BLaER1 treated with 17β-estradiol and CSF1 and Interleukin-3, amounts not matched to agents 10 nM and 100 nM (cell line): Measurements from ENCODE around the gene ADAMTS2.

Experiments used
- H3K27ac ChIP-seq, 11 experiments: shearing (Covaris generic); formaldehyde crosslinking; 2 replicates each; pipeline ENCODE4 v1.8.1; 2022
- H3K27me3 ChIP-seq, 11 experiments: shearing (Covaris generic); formaldehyde crosslinking; 2 replicates each; pipeline ENCODE4 v1.8.1; 2022
- H3K36me3 ChIP-seq, 11 experiments: shearing (Covaris generic); formaldehyde crosslinking; 2 replicates each; pipeline ENCODE4 v1.8.1; 2022
- H3K4me1 ChIP-seq, 10 experiments: shearing (Covaris generic); formaldehyde crosslinking; 2 replicates each; pipeline ENCODE4 v1.8.1; 2022
- H3K4me2 ChIP-seq, 11 experiments: shearing (Covaris generic); formaldehyde crosslinking; 2 replicates each; pipeline ENCODE4 v1.8.1; 2022
- H3K4me3 ChIP-seq, 10 experiments: shearing (Covaris generic); formaldehyde crosslinking; 2 replicates each; pipeline ENCODE4 v1.8.1; 2022
- H3K9ac ChIP-seq, 11 experiments: shearing (Covaris generic); formaldehyde crosslinking; 2 replicates each; pipeline ENCODE4 v1.8.1; 2022
- H3K9me3 ChIP-seq, 11 experiments: shearing (Covaris generic); formaldehyde crosslinking; replicated peaks in 1 of 11; 2 replicates each; pipeline ENCODE4 v1.8.1; 2022
- H4K20me1 ChIP-seq, 11 experiments: shearing (Covaris generic); formaldehyde crosslinking; 2 replicates each; pipeline ENCODE4 v1.8.1; 2022
- Cebpa-rat ChIP-seq, 11 experiments: shearing (Covaris generic); IDR thresholded peaks; 2 replicates each; pipeline ENCODE4 v1.8.1; 2022

ADAMTS2 gene

DNA sequence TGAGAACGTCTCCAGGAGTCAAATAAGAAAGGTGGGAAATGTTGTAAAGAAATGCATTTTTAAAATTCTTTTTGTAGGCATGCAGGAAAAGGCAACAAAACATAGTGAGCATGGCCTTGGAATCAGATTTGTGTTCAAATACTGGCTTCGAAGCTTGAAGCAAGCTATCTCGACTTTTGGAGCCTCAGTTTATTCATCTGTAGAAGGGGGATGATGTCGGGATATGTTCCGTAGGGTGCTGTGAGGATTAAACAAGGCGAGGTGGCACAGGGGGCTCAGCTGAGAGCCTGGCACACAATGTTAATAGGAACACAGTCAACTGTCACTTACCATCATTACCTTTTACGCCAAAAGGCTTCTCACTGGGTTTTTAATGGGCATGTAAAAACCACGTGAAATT is 4.8 kb downstream of the ADAMTS2 start:
- Histone ChIP-seq H3K27ac (no peak overlapping the region), H3K36me3 (no peaks in the 10 kb centered on the region; a peak in 1 of 22 replicates), H3K4me2 (no peak overlapping the region), H4K20me1 (peaks cover 3 to 70% (median 22%) of the 10 kb centered on the region in 11 experiments; a peak in 17 of 22 replicates), H3K9ac (no peak overlapping the region), H3K4me1 (peaks cover 15 to 27% (median 22%) of the 10 kb centered on the region in 10 experiments), H3K9me3 (no peaks in the 10 kb centered on the region), H3K27me3 (peaks cover 47 to 61% (median 55%) of the 10 kb centered on the region in 11 experiments), H3K4me3 (no peak overlapping the region)
- TF ChIP-seq Cebpa-rat (IDR thresholded peaks at IDR 0.05) = no peak

DNA sequence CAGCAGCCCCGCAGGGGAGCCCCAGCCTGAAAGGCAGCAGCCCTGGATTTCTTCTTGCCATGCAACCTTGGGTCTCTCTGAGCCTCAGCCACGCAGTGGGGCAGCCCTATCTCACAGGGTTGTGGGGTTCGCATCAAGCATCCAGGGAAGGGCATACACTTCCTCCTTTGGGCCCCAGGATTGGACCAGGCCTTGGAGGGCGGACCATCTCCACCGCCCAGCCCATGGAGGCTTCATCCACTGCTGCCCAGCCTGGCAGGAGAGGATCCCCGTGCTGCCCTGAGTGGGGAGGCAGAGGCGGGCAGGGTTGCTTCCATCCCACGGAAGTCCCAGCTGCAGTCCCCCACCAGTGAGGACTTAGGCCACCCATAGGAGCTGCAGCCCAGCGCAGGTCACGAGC is 5.3 kb downstream of the ADAMTS2 start:
- Histone ChIP-seq H3K36me3 (no peaks in the 10 kb centered on the region; a peak in 1 of 22 replicates), H3K4me2 (no peak overlapping the region), H3K9me3 (no peaks in the 10 kb centered on the region), H3K4me1 (peaks cover 15 to 26% (median 22%) of the 10 kb centered on the region in 10 experiments), H3K27ac (no peak overlapping the region), H4K20me1 (peaks cover 3 to 70% (median 22%) of the 10 kb centered on the region in 11 experiments; a peak in 17 of 22 replicates), H3K27me3 (peaks cover 44 to 57% (median 51%) of the 10 kb centered on the region in 11 experiments), H3K9ac (no peak overlapping the region), H3K4me3 (no peak overlapping the region)
- no peak for TF ChIP-seq Cebpa-rat (IDR thresholded peaks at IDR 0.05)

DNA sequence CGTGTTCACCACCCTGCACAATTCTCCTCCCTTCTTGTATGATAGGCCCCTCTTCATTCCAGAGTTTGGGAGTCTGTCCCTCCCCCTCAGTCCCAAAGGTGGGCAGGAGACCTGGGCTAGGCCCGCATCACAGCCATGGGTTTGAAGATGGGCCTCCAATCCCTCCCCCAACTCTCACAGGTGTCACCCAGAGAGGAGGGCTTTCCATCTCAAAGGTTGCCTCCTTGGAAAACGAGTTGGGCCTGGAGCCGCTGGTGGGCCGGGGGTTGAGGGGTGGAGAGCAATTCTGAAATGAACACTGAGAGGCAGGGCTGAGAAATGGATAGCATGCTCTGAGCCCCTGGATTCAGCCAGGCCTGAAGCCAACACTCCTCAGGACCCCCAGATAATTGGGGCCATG is 6.2 kb downstream of the ADAMTS2 start:
- H3K4me2 ChIP-seq = no peak overlapping the region
- H3K36me3 ChIP-seq = no peaks in the 10 kb centered on the region; a peak in 1 of 22 replicates
- no peak overlapping the region for H3K27ac ChIP-seq
- H3K4me1 ChIP-seq = peaks cover 12 to 19% (median 16%) of the 10 kb centered on the region in 10 experiments
- no peak for TF ChIP-seq Cebpa-rat (IDR thresholded peaks at IDR 0.05)
- H4K20me1 ChIP-seq = peaks cover 3 to 66% (median 13%) of the 10 kb centered on the region in 11 experiments; a peak in 16 of 22 replicates
- peaks cover 35 to 48% (median 42%) of the 10 kb centered on the region in 11 experiments for H3K27me3 ChIP-seq
- H3K4me3 ChIP-seq = no peak overlapping the region
- no peaks in the 10 kb centered on the region for H3K9me3 ChIP-seq
- H3K9ac ChIP-seq = no peak overlapping the region

DNA sequence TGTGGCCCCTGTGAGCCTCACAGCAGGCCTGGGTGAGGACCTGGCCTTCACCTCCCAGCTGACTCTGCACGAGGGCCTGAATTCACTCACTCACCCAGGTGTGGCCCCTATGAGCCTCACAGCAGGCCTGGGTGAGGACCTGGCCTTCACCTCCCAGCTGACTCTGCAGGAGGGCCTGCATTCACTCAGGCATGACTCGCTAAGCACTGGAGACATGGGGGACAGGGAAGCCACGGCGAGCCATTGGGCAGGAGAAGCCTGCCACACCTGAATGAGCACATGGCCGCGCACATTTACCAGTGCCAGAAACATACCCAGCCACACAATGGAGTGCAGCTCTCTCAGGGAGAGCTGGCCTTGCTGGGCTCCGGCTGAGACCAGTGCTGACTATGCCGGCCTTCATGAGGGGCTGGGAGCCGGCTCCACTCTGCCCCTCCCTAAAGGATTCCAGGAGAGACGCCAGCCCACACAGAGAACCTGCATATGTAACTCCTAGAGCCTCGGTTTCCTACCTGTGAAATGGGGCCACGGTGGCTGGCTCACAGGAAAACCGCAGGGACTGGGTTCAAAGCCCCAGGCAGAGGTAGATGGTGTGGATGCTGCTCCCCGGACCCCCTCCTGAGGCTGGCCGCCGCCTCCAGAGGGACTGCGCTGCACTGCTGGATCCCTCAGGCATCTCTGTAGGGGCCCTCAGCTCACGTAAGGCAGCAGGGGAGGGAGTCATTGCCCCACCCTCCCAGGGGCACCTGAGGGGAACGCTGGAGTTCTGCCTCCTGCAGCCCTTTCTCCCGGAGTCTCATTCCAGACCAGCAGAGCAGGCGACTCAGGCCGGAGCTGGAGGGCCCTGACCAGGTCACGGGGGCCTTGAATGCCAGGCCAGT is 7.2 kb downstream of the ADAMTS2 start:
- Histone ChIP-seq H3K4me3 (no peak overlapping the region), H3K4me1 (peaks cover 2 to 10% (median 7%) of the 10 kb centered on the region in 10 experiments; a peak in 17 of 20 replicates), H3K9me3 (no peaks in the 10 kb centered on the region), H3K9ac (no peak overlapping the region), H3K27me3 (peaks cover 25 to 37% (median 32%) of the 10 kb centered on the region in 11 experiments), H3K27ac (no peak overlapping the region), H3K36me3 (no peaks in the 10 kb centered on the region; a peak in 1 of 22 replicates), H4K20me1 (peaks cover 0 to 62% (median 5%) of the 10 kb centered on the region in 11 experiments; a peak in 12 of 22 replicates), H3K4me2 (no peak overlapping the region)
- TF ChIP-seq Cebpa-rat (IDR thresholded peaks at IDR 0.05) = no peak

DNA sequence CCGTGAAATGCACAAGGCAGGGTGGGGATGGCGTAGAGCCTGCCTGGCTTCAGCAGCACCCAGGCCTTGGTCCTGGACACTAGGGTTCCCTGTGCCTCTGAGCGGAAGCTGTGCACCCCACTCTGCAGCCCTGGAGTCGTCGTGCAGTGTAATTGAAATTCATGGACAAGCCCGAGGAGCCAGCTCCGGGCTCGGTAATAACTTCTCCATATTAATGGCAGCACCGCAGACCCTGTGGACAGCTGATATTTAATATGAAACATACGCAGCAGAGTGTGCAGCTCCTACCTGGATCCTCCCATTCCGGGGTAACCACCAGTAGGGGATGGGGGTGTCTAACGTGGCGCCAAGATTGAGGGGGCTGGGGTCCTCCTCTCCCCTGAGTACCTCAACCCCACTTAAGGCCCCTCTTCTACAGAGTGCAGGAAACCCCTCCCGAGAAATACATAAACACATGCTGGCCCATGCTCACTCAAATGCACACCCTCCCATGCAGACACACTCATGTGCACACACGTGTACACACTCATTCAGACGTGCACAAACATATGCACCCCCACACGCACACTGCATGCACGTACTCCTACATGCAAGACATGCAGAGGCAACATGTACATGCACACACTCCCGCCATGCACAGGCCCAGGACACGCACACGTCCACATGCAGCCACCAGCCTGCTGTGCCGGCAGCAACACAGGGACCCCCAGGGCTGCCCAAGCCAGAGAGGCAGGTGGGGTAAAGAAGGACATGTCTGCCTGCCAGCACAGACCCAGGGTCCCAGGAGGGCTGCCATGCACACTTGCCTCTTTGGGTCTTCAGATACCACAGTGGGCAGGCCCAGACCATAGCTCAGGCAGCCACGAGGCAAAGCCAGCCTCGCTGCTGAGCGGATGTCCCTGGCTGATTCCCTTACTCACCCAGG is 8.1 kb downstream of the ADAMTS2 start:
- Histone ChIP-seq H3K4me2 (no peak overlapping the region), H4K20me1 (peaks cover 0 to 53% (median 3%) of the 10 kb centered on the region in 11 experiments; a peak in 10 of 22 replicates), H3K27me3 (peaks cover 16 to 28% (median 23%) of the 10 kb centered on the region in 11 experiments), H3K9me3 (no peaks in the 10 kb centered on the region), H3K36me3 (no peaks in the 10 kb centered on the region; a peak in 1 of 22 replicates), H3K27ac (no peak overlapping the region), H3K4me3 (no peak overlapping the region), H3K4me1 (peaks cover 0 to 1% (median 0%) of the 10 kb centered on the region in 10 experiments; a peak in 1 of 20 replicates), H3K9ac (no peak overlapping the region)
- TF ChIP-seq Cebpa-rat (IDR thresholded peaks at IDR 0.05) = no peak

DNA sequence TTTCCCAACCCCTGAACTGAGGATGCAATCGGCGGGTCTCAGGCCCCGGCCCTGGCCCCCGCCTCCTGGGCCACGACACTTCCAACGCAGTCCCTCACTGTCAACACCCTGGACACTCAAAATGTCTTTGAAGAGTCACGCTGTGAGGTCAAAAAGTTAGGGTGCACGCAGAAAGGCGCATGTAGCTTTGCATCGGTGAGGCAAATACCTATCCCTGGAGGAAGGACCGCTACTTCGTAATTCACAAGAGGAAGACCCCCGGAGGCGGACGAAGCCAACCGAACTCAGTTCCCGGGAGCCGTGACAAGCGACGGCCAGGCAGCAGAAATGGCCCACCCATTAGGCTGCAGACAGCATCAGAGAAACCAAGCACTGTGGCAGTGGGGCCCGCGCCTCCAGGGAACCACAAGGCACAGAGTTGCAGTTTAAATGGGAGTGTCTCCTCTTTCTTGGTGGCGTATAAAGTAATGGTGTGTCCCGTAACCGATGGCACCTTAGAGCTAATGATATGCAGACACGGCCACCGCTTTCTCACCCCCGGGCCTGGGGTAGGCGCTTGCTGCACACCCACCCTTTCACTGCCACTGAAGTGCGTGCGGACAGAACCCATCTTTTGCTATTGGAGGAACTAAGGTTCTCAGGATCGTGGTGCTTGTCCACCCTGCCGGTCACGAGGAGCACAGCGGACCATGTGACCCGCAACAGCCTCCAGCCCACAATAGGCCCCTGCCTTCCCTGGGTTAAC is 9.0 kb downstream of the ADAMTS2 start:
- Histone ChIP-seq H3K4me3 (no peak overlapping the region), H3K27me3 (peaks cover 8 to 20% (median 14%) of the 10 kb centered on the region in 11 experiments; a peak in 21 of 22 replicates), H3K9ac (no peak overlapping the region), H3K4me2 (no peak overlapping the region), H3K9me3 (no peaks in the 10 kb centered on the region), H4K20me1 (peaks cover 0 to 45% (median 3%) of the 10 kb centered on the region in 11 experiments; a peak in 8 of 22 replicates), H3K4me1 (peaks cover 0 to 8% (median 4%) of the 10 kb centered on the region in 10 experiments; a peak in 7 of 20 replicates), H3K27ac (no peak overlapping the region), H3K36me3 (no peaks in the 10 kb centered on the region; a peak in 1 of 22 replicates)
- no peak for TF ChIP-seq Cebpa-rat (IDR thresholded peaks at IDR 0.05)

DNA sequence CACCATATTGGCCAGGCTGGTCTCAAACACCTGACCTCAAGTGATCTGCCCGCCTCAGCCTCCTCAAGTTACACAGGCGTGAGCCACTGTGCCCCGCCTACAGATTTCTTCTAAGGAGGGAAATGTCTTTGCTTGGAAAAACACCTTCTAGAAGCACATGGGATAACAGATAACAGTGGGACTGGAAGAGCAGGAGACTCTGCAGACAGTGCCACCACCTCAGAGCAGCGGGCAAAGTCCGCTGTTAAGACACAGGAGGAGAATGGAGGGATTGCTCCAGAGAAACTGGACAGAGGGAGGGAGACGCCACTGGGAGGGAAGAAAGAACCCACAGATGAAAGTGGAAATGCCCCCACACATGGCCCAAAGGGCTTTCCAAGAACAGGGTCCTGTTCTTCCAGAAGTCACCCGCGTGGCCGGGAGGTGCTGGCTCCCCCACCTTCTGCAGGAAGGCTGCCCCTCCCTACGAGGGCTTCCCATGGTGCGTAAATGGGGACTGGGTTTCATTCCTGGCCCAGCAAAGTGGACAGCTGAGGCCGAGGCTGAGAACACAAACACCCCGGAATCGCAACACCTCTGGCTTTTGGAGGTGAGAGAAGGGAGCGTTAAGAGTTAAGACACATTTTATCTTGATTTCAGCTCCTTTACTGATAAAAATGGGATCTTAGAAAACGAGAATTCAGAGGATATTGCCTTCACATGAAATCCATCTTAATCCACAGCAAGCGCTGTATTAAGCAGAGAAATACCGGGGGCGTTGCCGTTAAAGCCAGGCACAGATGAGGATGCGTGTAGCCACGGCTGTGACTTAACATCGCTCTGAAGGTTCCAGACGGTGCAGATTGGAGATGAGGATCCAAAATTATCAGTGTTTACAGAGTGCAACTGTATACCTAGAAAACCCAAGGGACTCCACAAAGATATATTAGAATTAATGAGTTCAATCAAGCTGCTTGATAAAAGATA is 11.2 kb downstream of the ADAMTS2 start:
- H3K36me3 ChIP-seq = no peaks in the 10 kb centered on the region
- H4K20me1 ChIP-seq = peaks cover 0 to 32% (median 0%) of the 10 kb centered on the region in 11 experiments; a peak in 4 of 22 replicates
- H3K9me3 ChIP-seq = no peaks in the 10 kb centered on the region
- H3K4me1 ChIP-seq = peaks cover 0 to 18% (median 4%) of the 10 kb centered on the region in 10 experiments; a peak in 9 of 20 replicates
- H3K27me3 ChIP-seq = no peaks in the 10 kb centered on the region
- no peak overlapping the region for H3K9ac ChIP-seq
- no peak overlapping the region for H3K27ac ChIP-seq
- H3K4me3 ChIP-seq = no peak overlapping the region
- no peak for TF ChIP-seq Cebpa-rat (IDR thresholded peaks at IDR 0.05)
- no peak overlapping the region for H3K4me2 ChIP-seq
